RPMI7951 (cell line): ENCODE results near the gene SERPINF2. TPM values are rescaled to one million over a fixed set of nuclear protein-coding genes. Genes with fewer than 3 reads are reported as not detected.
"Not testable (repeated sequence)": the region's sequence is repeated elsewhere in the genome, so short reads cannot be mapped to it uniquely, and the experiment has no call there.

ENCODE experiments used
- DNase-seq: peaks from one replicate; pipeline ENCODE4 v3.0.0-alpha.2; 2012; ENCODE audit warnings: low read depth
- total RNA-seq: library from RNA; depleted of rRNA; stranded (reverse); fragments of >200 nt; shearing (Covaris generic); gene quantifications from 2 replicates; pipeline ENCODE4 v1.2.3, GENCODE V29; 2014; rRNA removed

The SERPINF2 gene
- total RNA-seq, 1 experiment from 2014 or later, result 0.24 TPM

DNA sequence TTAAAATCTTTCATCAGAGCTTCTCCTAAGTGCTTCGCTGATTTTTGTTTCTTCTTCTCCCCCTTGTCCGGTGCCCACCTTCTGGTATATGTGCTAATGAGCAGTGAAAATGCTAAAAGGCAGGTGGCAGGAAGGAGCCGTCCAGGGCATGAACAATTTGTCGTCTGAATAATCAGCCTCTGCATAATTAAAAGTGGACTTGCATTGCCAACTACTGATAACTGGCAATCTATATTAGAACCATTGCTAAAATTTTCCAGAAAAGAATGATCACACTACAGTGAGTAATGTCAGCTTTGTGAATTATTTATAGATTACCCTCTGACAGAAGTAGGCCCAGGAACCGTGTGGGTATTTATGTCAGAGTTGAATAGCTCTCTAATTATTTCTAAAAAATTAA is 47.3 kb downstream of the SERPINF2 start:
- DNase-seq, result no peak

DNA sequence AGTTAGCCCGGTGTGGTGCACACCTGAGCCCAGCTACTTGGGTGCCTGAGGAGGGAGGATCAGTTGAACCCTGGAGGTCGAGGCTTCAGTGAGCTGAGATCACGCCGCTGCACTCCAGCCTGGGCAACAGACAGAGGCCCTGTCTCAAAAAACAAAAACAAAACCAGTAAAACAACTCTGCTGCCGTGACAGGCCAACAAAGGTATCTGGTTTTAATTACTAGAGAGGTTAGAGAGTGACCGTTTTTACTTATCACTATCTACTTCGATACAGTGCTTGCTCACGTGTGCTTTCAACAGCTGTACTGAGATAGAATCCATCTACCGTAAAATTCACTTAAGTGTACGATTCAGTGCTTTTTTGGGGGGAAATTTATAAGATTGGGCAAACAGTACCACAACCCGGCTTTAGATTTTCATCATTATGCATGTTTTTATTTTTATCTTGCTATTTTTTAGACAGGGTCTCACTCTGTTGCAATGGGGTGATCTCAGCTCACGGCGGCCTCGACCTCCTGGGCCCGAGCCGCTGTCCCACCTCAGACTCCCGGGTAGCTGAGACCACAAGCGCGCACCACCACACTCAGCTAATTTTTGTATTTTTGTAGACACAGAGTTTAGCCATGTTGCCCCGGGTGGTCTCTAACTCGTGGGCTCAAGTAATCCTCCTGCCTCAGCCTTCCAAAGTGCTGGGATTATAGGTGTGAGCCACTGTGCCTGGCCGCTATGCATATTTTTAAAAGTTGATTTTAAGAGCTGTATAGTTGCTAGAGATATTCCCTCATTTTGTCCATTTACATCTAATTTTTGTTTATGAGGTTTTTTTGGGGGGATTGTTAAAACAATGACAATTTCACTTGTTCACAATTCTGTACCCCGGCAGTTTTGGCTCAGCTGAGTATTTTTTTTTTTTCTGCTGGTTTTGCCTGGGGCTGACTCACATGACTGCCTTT is 50.1 kb downstream of the SERPINF2 start:
- no peak for DNase-seq

DNA sequence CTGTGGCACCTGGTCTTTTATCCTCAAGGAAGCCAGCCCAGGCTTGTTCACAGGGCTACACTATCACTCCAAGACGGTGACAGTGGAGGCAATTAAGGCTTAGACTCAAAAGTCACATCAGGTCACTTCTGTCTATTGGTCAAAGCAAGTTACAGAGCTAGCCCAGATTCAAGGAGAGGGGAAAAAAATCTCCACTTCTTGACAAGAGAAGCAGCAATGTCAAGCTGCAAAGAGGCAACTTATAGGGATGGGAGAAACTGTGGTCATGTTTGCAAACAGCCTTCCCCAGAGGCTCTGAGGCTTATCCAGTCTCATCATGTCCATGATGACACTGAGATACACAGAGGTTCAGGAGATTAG is 50.8 kb downstream of the SERPINF2 start:
- DNase-seq, result peak; percentile 20

DNA sequence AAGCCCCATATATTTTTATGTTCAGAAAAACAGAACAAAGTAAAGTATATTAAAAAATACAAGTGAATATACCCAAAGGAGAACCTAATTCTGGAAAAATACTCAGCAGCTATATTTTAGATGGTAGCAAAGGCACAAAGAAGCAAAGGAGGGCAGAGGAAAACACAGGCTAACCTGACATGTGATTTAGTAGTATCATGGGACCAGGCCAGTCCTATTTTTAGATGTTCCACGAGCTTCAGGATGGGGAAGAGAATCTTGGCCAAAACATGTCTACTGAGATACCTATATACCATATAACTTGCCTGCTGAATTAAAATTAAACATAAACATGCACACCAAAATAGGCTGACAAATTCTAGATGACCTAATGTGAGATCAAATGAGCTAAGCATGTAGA is 54.1 kb downstream of the SERPINF2 start:
- DNase-seq, result no peak

DNA sequence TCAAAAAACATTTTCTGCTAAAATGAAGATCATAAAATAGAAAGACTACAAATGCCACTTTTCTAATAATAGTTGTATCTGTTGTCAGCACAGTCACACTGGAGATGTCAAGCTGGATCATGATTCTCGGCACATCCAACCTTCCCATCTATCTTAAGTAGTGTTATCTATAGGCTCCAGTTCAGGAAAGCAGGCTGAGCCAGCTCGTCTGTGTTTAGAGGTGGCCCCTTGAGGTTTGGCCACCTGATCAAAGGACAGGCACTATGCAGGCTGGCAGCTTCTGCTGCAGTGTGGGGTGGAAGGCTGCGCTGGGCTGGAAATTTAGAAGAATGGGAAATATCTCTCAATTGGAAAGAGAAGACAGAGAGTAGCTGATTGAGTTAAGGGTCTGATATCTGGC is 54.7 kb downstream of the SERPINF2 start:
- no peak for DNase-seq

DNA sequence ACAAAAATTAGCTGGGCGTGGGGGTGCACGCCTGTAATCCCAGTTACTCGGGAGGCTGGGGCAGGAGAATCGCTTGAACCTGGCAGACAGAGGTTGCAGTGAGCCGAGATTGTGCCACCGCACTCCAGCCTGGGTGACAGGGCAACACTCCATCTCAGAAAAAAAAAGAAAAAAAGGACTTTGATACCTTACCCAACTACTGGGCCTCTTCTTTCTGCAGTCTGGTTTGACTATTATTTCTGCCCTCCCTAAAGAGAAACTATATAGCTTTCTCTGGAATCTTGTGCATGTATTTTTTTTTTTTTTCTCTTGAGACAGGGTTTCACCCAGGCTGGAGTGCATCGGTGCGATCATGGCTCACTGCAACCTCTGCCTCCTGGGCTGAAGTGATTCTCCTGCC is 55.2 kb downstream of the SERPINF2 start:
- not testable (repeated sequence) for DNase-seq

DNA sequence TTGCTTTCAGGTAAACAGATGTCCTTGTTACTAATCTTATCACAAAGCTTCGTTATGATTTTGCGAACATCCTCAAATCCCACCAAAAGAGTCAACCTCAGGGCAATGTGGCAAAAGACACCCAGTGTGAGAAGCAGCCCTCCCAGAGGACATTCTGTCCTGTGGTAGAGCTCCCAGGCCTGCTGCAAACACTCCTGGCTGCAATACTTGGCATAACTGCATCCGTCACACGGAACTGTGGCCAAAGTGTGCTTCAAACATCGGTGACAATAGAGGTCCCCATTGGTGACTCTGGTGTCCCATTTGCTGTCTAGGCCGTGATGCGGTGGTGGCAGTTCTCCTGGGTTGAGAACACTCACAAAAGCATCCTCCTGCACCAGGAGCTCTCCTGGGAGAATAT is 57.6 kb downstream of the SERPINF2 start:
- no peak for DNase-seq

DNA sequence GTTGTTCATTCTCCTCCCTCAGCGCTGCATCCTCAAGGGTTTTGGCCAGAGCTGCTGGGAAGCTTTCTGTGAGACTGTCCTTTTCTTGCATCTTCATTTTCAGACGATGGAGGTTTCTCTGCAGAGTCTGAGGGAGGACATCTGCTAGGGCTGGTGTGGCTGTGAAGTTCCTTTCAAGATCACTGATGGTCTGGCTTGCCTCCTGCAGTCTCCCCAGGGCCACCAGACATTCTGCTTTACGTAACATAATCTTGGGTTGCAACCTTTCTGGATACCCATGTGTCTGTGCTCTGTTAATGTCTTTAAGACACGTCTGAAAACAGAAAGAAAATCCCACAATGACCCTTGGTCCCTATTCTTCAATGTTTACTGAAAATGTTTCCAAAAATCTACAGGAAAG is 58.0 kb downstream of the SERPINF2 start:
- DNase-seq, result no peak

DNA sequence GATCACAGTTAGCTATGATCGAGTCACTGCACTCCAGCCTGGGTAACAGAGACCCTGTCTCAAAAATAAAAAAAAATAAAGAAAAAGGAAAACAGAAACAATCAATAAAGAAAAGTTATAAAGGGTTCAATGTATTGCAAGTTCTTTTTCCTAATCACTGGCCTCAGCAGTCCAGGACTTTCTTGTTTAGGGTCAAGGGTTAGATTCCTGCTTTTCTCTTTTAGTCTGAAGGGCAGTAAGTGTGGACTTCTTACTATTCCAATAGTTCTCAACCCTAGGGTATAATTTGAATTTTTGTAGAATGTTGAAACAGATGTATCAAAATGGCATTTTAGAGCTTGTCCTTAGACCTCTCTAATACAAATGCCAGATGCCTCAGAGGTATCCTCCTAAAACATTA is 59.8 kb downstream of the SERPINF2 start:
- DNase-seq, result no peak

DNA sequence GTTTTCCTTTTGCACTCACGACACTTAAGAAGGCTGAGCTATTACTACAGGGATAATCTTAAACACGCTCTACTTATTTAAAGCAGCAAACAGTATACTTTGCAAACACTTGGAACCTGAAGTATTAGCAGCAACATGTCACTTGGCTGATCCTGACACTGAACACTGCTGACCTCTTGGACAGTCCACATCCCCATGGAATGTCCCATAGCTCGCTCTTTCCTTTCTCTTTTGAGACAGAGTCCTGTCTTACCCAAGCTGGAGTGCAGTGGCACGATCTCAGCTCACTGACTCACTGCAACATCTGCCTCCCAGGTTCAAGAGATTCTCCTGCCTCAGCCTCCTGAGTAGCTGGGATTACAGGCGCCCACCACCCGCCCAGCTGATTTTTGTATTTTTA is 60.6 kb downstream of the SERPINF2 start:
- no peak for DNase-seq

Other genes starting within 250 kb of the SERPINF2 start
- 20.9 and 22.1 TPM in 2 replicates for gene INPP5K, start 226.3 kb upstream of the SERPINF2 start, total RNA-seq
- gene PITPNA, start 180.1 kb upstream of the SERPINF2 start, total RNA-seq, result 11.4 and 13.6 TPM in 2 replicates
- gene SLC43A2, start 114.0 kb upstream of the SERPINF2 start, total RNA-seq, result 2.2 and 2.5 TPM in 2 replicates
- gene SCARF1, start 97.1 kb upstream of the SERPINF2 start, total RNA-seq, result 0.12 and 0.20 TPM in 2 replicates
- gene RILP, start 93.0 kb upstream of the SERPINF2 start, total RNA-seq, result 8.8 and 9.1 TPM in 2 replicates
- gene PRPF8, start 58.0 kb upstream of the SERPINF2 start, total RNA-seq, result 65.7 and 69.7 TPM in 2 replicates
- gene TLCD2, start 32.5 kb upstream of the SERPINF2 start, total RNA-seq, result 0.39 and 0.48 TPM in 2 replicates
- gene WDR81, start 18.2 kb upstream of the SERPINF2 start, total RNA-seq, result 5.3 and 8.2 TPM in 2 replicates
- gene SERPINF1, start 19.2 kb downstream of the SERPINF2 start, total RNA-seq, result 127 and 150 TPM in 2 replicates
- 5.6 and 6.2 TPM in 2 replicates for gene SMYD4, start 87.0 kb downstream of the SERPINF2 start, total RNA-seq
- gene RPA1, start 87.1 kb downstream of the SERPINF2 start, total RNA-seq, result 21.6 and 23.6 TPM in 2 replicates